Subcutaneous abdominal adipose tissue (tissue), 5 donors: ENCODE measurements around the gene NSF.
A peak's percentile ranks its signal among the peaks of the same experiment; 100 is the strongest.
"Not testable (repeated sequence)": the region's sequence is repeated elsewhere in the genome, so short reads cannot be mapped to it uniquely, and the experiment has no call there.

ENCODE experiments used
- H3K27ac ChIP-seq: one replicate; pipeline ENCODE4 v1.7.0; 2013; ENCODE audit warnings: low read depth, mild to moderate bottlenecking, inconsistent platforms, low read length, moderate library complexity
- H3K27me3 ChIP-seq, 5 donors: one replicate each; pipeline ENCODE4 v1.7.0; 2013; ENCODE audit warnings: low read length in 5 of 5, inconsistent platforms in 1 of 5; ENCODE audit not compliant: control insufficient read depth in 5 of 5, insufficient read depth in 4 of 5
- H3K36me3 ChIP-seq, 5 donors: one replicate each; pipeline ENCODE4 v1.7.0; 2013; ENCODE audit warnings: low read length in 5 of 5; ENCODE audit not compliant: control insufficient read depth in 5 of 5, insufficient read depth in 5 of 5
- H3K4me1 ChIP-seq, 5 donors: one replicate each; pipeline ENCODE4 v1.7.0; 2013; ENCODE audit warnings: low read length in 5 of 5, mild to moderate bottlenecking in 3 of 5, moderate library complexity in 1 of 5; ENCODE audit not compliant: control insufficient read depth in 5 of 5, insufficient read depth in 5 of 5
- H3K4me3 ChIP-seq, 5 donors: one replicate each; pipeline ENCODE4 v1.7.0; 2013; ENCODE audit warnings: low read length in 5 of 5, low read depth in 1 of 5
- H3K9ac ChIP-seq, 5 donors: one replicate each; pipeline ENCODE4 v1.7.0; 2013; ENCODE audit warnings: low read length in 5 of 5, mild to moderate bottlenecking in 4 of 5, moderate library complexity in 3 of 5
- H3K9me3 ChIP-seq, 5 donors: one replicate each; pipeline ENCODE4 v1.7.0; 2013; ENCODE audit warnings: low read length in 5 of 5; ENCODE audit not compliant: control insufficient read depth in 5 of 5
- donor health status: healthy.
- donor health status: healthy.
- donor health status: healthy.
- donor health status: healthy.
- donor health status: healthy.

Gene NSF

DNA sequence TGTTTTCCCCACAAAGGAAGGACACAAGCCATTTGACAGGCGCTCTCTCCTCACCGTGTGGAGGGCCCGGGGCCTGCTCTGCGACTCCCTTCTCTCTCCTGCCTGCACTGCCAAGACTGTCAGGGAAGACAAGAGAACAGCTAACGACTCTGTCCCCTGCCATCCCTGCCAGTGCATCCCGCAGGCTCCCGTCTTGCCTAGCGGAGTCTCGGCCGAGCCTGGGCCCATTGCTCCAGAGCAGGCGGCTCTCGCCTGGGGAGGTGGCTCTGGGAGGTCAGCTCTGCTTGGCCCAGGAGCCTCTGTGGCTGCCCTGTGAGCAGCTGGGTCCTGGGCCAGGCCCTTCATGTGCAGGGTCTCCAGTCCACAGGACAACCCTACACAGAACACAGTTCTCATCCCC, 175.0 kb downstream of the NSF start:
- Histone ChIP-seq H3K9ac (no peak overlapping the region), H3K27ac (no peak overlapping the region), H3K9me3 (no peaks in the 10 kb centered on the region), H3K36me3 (no peaks in the 10 kb centered on the region), H3K27me3 (peaks cover 6 to 17% (median 10%) of the 10 kb centered on the region in 5 donors), H3K4me3 (no peak overlapping the region), H3K4me1 (peaks cover 1 to 30% (median 20%) of the 10 kb centered on the region in 5 donors)

DNA sequence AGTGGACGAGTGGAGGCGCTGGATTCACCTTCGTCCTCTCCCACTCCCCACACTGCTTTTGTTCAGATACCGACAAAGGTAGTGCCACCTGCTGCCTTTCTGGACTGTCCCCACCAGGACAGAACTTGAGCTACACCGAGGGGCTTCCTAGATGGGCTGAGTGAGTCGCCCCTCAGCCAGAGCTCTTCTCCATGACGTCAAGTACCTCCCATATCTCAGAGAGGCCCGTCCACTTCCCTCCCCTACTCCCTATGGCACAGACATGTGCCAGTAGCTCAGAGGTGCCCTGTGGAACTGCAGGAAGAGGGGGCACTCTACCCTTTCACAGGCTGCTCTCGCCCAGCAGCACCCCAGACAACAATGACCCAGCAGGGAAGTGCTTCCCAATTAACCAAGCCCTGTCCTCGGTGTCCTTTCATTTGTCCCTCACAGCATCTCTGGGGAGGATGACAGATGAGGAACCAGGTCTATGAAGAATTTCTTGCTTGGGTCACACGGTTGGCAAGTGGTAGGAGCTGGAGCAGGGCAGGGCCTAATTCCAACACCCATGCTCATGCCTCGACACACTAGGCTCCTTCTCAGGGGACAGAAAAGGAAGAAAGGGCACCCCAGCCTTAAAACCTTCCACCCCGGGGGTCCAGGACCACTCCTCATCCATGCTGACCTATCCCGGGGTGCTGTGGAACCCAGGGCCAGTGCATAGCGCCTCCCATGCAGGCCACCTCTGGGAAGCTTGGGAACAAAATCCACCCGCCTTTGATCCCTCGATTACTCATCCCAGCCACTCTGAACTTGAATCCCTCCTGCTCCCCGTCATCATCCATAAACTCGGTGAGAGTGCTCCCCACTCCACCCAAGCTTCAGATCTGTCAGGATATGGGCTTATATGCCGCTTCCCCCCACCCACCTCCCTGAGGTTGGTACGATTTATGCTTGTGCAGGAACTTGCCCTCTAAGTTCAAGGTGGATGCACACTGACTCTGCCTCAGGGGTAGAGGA, 176.3 kb downstream of the NSF start:
- no peak overlapping the region for H3K27ac ChIP-seq
- H3K27me3 ChIP-seq, result peaks cover 6 to 22% (median 12%) of the 10 kb centered on the region in 5 donors
- H3K4me1 ChIP-seq, result peaks cover 1 to 36% (median 26%) of the 10 kb centered on the region in 5 donors
- H3K4me3 ChIP-seq, result no peak overlapping the region
- H3K9ac ChIP-seq, result no peak overlapping the region
- H3K36me3 ChIP-seq, result no peaks in the 10 kb centered on the region
- no peaks in the 10 kb centered on the region for H3K9me3 ChIP-seq

DNA sequence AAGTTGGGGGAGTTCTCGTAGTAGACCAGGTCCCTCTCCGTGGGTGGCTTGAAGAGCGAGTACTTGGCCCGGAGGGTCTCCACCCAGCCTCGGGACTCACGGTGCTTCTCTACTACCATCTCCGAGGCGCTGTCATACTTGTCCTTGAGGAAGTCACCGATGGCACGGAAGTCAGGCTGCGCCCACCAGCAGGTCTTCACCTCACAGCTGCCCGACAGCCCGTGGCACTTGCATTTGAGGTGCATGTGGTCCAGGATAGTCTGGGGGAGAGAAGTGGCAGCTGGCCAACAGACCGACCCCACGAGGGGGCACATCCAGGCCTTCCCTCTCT, 178.0 kb downstream of the NSF start:
- Histone ChIP-seq H3K9me3 (no peaks in the 10 kb centered on the region), H3K27ac (no peak overlapping the region), H3K4me1 (peaks cover 1 to 42% (median 30%) of the 10 kb centered on the region in 5 donors), H3K36me3 (no peaks in the 10 kb centered on the region), H3K27me3 (peaks cover 6 to 31% (median 13%) of the 10 kb centered on the region in 5 donors), H3K9ac (no peak overlapping the region), H3K4me3 (no peak overlapping the region)

DNA sequence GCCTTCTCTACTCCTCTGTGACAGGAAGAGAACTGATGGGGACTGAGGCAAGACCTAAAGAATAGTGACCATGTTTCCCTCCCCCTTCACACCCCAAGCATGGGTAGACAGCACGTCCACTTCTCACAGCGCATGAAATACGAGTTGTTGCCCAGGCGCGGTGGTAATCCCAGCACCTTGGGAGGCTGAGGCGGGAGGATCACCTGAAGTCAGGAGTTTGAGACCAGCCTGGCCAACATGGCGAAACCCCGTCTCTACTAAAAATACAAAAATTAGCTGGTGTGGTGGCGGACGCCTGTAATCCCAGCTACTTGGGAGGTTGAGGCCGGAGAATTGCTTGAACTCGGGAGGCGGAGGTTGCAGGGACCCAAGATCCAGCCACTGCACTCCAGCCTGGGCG, 178.4 kb downstream of the NSF start:
- peaks cover 1 to 42% (median 30%) of the 10 kb centered on the region in 5 donors for H3K4me1 ChIP-seq
- H3K4me3 ChIP-seq, H3K9me3 ChIP-seq, H3K36me3 ChIP-seq, H3K27ac ChIP-seq, H3K9ac ChIP-seq: not testable (repeated sequence)
- peaks cover 6 to 31% (median 13%) of the 10 kb centered on the region in 5 donors for H3K27me3 ChIP-seq

DNA sequence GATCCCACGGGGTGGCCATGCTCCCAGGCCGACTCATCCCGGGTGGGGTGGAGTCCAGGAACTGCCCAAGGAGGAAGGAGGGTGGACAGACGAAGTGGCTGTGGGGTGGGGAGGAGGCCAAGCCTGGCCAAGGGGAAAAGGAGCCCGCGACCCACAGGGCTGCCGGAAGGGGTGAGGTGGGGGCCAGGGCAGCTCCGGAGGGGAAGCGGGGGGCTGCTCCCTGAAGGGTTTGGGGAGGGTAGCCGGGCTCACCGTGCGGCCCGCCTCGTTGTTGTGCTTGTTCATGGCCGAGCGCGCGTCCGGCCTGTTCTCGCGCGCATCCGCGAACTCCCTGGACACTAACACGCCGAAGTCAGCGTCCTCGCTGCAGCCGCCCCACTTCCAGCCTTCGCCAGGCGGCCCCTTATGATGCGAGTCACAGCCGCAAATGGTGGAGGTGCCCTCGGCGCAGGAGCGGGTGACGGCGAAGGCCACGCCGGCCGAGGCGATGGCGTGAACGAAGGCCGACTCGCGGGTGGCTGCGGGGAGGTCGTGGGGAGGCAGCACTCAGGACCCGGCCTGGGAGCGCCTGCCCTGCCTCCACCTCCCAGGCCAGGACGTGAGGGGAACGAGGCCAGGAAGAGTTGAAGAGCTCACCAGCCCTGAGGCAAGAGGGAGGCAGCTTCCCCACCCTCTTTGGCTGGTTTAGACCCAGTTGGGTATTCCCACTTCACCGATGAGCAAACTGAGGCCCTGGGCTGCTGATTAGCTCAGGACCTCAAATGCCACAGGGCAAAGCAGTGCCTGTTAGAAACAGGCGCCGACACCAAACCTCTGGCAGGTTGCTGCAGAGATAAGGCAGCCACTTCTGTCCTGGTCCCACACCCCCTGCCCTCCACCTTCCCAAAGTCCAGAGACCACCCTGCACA, 179.3 kb downstream of the NSF start:
- no peaks in the 10 kb centered on the region for H3K9me3 ChIP-seq
- H3K9ac ChIP-seq, result peak overlapping the region in 1 of 5 donors; percentile 28
- no peak overlapping the region for H3K27ac ChIP-seq
- H3K4me1 ChIP-seq, result peaks cover 1 to 34% (median 29%) of the 10 kb centered on the region in 5 donors
- peak overlapping the region; percentile 51 to 65 (median 59) for H3K4me3 ChIP-seq
- H3K36me3 ChIP-seq, result no peaks in the 10 kb centered on the region
- peaks cover 6 to 31% (median 13%) of the 10 kb centered on the region in 5 donors for H3K27me3 ChIP-seq

DNA sequence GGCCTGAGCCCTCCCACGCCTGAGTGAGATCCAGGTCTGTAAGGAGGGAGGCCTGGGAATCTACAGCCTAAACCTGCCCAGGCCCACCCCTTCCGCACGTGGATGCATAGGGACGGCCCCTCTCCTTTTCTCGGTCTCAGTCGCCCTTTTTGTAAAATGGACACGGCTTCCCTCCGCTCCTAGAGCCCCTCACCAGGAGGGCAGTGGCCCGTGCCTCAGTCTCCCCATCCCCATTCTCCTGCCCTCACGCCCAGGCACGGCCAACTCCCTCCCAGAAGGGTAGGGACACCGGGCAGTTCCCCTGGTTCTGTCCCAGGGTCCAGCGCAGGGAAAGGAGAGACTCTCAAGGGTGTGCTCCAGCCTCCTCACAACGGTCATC, 180.0 kb downstream of the NSF start:
- H3K27ac ChIP-seq, result no peak overlapping the region
- peaks cover 1 to 28% (median 24%) of the 10 kb centered on the region in 5 donors for H3K4me1 ChIP-seq
- H3K27me3 ChIP-seq, result peaks cover 6 to 31% (median 13%) of the 10 kb centered on the region in 5 donors
- peak overlapping the region in 3 of 5 donors; percentile 50 to 60 (median 51) for H3K4me3 ChIP-seq
- no peak overlapping the region for H3K9ac ChIP-seq
- H3K9me3 ChIP-seq, result no peaks in the 10 kb centered on the region
- H3K36me3 ChIP-seq, result no peaks in the 10 kb centered on the region

DNA sequence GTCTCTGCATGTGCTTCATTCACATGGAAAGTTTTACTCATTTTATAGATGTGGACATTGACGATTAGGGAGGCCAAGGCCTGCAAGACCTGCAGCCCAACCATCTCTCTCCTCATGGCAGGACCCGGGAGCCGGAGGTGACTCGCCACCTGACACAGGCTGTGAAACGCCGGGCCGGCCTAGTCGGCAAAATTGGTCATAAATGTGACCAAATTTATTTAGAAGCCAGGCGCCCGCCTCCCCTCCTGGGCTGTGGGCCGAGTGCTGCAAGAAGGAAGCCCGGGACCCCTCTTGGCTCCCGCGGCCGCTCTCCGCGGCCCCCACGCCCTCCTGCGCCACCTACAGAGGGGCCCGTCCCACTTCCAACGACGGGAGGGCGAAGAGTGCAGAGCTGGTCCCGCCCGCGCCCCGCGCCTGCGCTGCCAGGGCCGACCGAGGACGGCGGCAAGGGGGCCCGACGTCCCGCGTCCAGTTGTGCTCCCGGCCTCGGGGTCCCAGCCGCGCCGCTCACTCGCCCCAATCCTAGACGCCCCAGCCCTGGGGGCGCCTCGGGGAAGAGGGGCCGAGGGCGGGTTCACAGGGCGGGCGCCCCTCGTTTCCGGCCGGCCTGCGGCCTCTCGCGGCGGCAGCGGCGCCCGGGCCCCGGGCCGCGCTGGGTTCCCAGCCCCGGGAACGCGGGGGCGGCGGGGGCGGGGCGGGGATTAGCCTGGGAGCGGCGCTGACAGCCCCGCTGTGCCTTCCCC, 180.5 kb downstream of the NSF start:
- Histone ChIP-seq H3K27ac (no peak overlapping the region), H3K9ac (peak overlapping the region in 4 of 5 donors; percentile 10 to 33 (median 28)), H3K27me3 (peaks cover 6 to 31% (median 14%) of the 10 kb centered on the region in 5 donors), H3K36me3 (no peaks in the 10 kb centered on the region), H3K9me3 (no peaks in the 10 kb centered on the region), H3K4me1 (peaks cover 1 to 26% (median 24%) of the 10 kb centered on the region in 5 donors), H3K4me3 (peak overlapping the region in 4 of 5 donors; percentile 39 to 60 (median 46))

DNA sequence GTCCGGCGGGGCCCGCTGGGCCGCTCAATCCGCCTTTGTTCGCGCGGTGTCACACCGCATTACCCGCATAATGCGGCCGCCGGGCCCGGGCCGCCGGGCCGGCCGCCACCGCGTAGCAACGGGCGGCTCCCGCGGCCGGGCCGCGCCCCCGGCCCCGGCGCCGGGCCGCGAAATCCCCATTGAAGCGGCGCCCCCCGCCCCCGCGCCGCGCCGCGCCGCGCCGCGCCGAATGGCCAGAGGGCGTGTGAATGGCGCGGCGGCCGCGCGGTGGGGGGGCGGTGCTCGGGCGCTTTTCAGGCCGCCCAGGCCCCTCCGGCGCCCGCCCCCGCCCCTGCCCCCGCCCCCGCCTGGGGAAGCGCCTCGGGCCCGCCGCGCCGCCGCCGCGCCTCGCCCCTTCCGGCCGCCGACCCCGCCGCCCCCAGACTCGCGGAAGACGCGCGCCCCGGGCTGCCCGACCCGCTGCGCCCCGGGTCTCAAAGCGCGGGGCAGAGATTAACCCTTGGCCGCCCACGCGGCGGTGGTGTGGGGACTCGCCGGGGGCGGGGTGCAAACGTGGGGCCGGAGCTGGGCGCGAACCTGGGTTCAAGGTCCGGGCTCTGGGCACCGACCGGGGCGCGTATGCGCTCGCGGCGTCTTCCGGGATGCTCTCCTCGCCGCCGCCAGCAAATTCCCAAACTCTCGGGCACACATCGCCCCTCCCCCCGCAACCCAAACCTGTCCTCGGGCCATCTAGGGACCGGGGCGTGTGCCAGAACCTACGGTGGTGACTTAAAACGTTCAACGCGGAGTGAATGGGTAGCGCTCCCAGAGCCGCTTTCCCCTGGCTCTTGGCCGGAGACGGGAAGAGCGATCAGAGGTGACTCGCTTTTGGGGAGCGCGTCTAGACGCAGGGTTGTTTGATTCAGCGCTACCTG, 181.3 kb downstream of the NSF start:
- peak overlapping the region; percentile 37 to 64 (median 55) for H3K4me3 ChIP-seq
- H3K9ac ChIP-seq, result peak overlapping the region in 2 of 5 donors; percentile 23 to 39
- peaks cover 6 to 31% (median 18%) of the 10 kb centered on the region in 5 donors for H3K27me3 ChIP-seq
- peaks cover 1 to 26% (median 24%) of the 10 kb centered on the region in 5 donors for H3K4me1 ChIP-seq
- no peaks in the 10 kb centered on the region for H3K9me3 ChIP-seq
- no peak overlapping the region for H3K27ac ChIP-seq
- no peaks in the 10 kb centered on the region for H3K36me3 ChIP-seq
